Nephron progenitor cell (in vitro differentiated cells): ENCODE results near the gene TMPRSS11A.

Experiments
- DNase-seq: peaks from one replicate; pipeline ENCODE4 v3.0.0; 2021
- H3K27ac Mint-ChIP-seq: 2 replicates; pipeline ENCODE4 v1.8.0; 2021; ENCODE audit warnings: mild to moderate bottlenecking, moderate library complexity, mixed read lengths
- H3K27me3 Mint-ChIP-seq: 2 replicates; pipeline ENCODE4 v1.8.0; 2021; ENCODE audit warnings: mild to moderate bottlenecking, low read depth, mixed read lengths; ENCODE audit not compliant: poor library complexity
- H3K36me3 Mint-ChIP-seq: 2 replicates; pipeline ENCODE4 v1.8.0; 2021; ENCODE audit warnings: low read depth, mixed read lengths
- H3K4me1 Mint-ChIP-seq: 2 replicates; pipeline ENCODE4 v1.8.0; 2021; ENCODE audit warnings: mixed read lengths
- H3K4me3 Mint-ChIP-seq: 2 replicates; pipeline ENCODE4 v1.8.0; 2021; ENCODE audit warnings: mild to moderate bottlenecking, moderate library complexity, mixed read lengths
- H3K9me3 Mint-ChIP-seq: 2 replicates; pipeline ENCODE4 v1.8.0; 2021; ENCODE audit warnings: mild to moderate bottlenecking, moderate library complexity, mixed read lengths
- CTCF ChIP-seq: fragments of 200-600 bp; sonication (generic); IDR thresholded peaks from 2 replicates; pipeline ENCODE4 v1.5.0; 2021; ENCODE audit warnings: antibody characterized with exemption

TMPRSS11A gene

GRCh38 chr4:67869580-67870190, 93.6 kb downstream of the TMPRSS11A start:
- DNase-seq = no peak
- peaks cover 6% of the 10 kb centered on the region for H3K9me3 Mint-ChIP-seq
- no peaks in the 10 kb centered on the region for H3K36me3 Mint-ChIP-seq
- H3K4me3 Mint-ChIP-seq = no peak overlapping the region
- H3K4me1 Mint-ChIP-seq = no peaks in the 10 kb centered on the region
- no peak for TF ChIP-seq CTCF
- H3K27me3 Mint-ChIP-seq = peaks cover 9% of the 10 kb centered on the region
- no peak overlapping the region for H3K27ac Mint-ChIP-seq

- no peak overlapping the region for H3K4me3 Mint-ChIP-seq
- no peak for DNase-seq
- no peaks in the 10 kb centered on the region for H3K9me3 Mint-ChIP-seq
- no peak for TF ChIP-seq CTCF
- no peaks in the 10 kb centered on the region for H3K4me1 Mint-ChIP-seq
- H3K27ac Mint-ChIP-seq = no peak overlapping the region
- no peaks in the 10 kb centered on the region for H3K27me3 Mint-ChIP-seq
- H3K36me3 Mint-ChIP-seq = no peaks in the 10 kb centered on the region
Observed at GRCh38 chr4:67861513-67861912, 101.8 kb downstream of the TMPRSS11A start.
